SK-N-SH (cell line): Measurements from ENCODE around the gene TDRD12. TPM values are rescaled to one million over a fixed set of nuclear protein-coding genes. Genes with fewer than 3 reads are reported as not detected.

ENCODE experiments used
- CTCF ChIA-PET: fragments of 300-600, 350-600 bp; formaldehyde crosslinking; extraction: SDS; loops from one replicate; lab custom pipeline; 2021; lab: Yijun Ruan, JAX
- POLR2A ChIA-PET: fragments of 350-600 bp; sonication (Branson Sonifier 250); formaldehyde crosslinking; extraction: SDS; loops from one replicate; lab custom pipeline; 2020; ENCODE audit warnings: antibody characterized with exemption, inconsistent platforms; lab: Yijun Ruan, JAX
- DNase-seq: peaks from one replicate; pipeline ENCODE4 v3.0.0; 2012
- H2AFZ ChIP-seq: fragments of 200-600 bp; sonication (generic); 2 replicates; pipeline ENCODE4 v1.8.1; 2016; ENCODE audit warnings: antibody characterized with exemption, mild to moderate bottlenecking, low read depth
- H3F3A ChIP-seq: fragments of 200-600 bp; sonication (generic); replicated peaks from 2 replicates; pipeline ENCODE3; 2016; ENCODE audit warnings: antibody characterized with exemption, mild to moderate bottlenecking; ENCODE audit not compliant: insufficient read depth
- H3K27ac ChIP-seq, 2 experiments: fragments of 200-500 bp in 1 of 2; fragments of 200-600 bp in 1 of 2; sonication (Bioruptor generic) in 1 of 2; sonication (generic), shearing (Covaris generic) in 1 of 2; 2 replicates each; pipeline versions ENCODE4 v1.5.1 to v1.6.1; 2014 to 2016; ENCODE audit warnings: low read depth in 2 of 2, inconsistent platforms in 1 of 2, low read length in 1 of 2, mild to moderate bottlenecking in 1 of 2, mixed read lengths in 1 of 2
- H3K27me3 ChIP-seq: fragments of 200-600 bp; sonication (generic), shearing (Covaris generic); 2 replicates; pipeline ENCODE4 v1.6.1; 2016; ENCODE audit warnings: mixed run types; ENCODE audit not compliant: insufficient read depth
- H3K36me3 ChIP-seq, 2 experiments: fragments of 200-500 bp in 1 of 2; fragments of 200-600 bp in 1 of 2; sonication (Bioruptor generic) in 1 of 2; sonication (generic) in 1 of 2; replicated peaks in 1 of 2; 2 replicates each; pipeline versions ENCODE3 to v1.5.1; 2014 to 2016; ENCODE audit warnings: low read length in 1 of 2, mild to moderate bottlenecking in 1 of 2; ENCODE audit not compliant: insufficient read depth in 2 of 2, control insufficient read depth in 1 of 2
- H3K4me1 ChIP-seq, 2 experiments: fragments of 200-500 bp in 1 of 2; fragments of 200-600 bp in 1 of 2; sonication (Bioruptor generic) in 1 of 2; sonication (generic), shearing (Covaris generic) in 1 of 2; 2 replicates each; pipeline versions ENCODE4 v1.5.1 to v1.6.1; 2014 to 2016; ENCODE audit warnings: low read depth in 1 of 2, low read length in 1 of 2, mixed run types in 1 of 2; ENCODE audit not compliant: insufficient read depth in 2 of 2, control insufficient read depth in 1 of 2
- H3K4me2 ChIP-seq: fragments of 200-600 bp; sonication (generic), shearing (Covaris generic); 2 replicates; pipeline ENCODE4 v1.6.1; 2017; ENCODE audit warnings: mixed run types
- H3K4me3 ChIP-seq, 2 experiments: fragments of 200-500 bp in 1 of 2; fragments of 200-600 bp in 1 of 2; sonication (Bioruptor generic) in 1 of 2; sonication (generic), shearing (Covaris generic) in 1 of 2; 2 replicates each; pipeline versions ENCODE4 v1.5.1 to v1.8.1; 2014 to 2016; ENCODE audit warnings: low read depth in 2 of 2, inconsistent platforms in 1 of 2, low read length in 1 of 2, mild to moderate bottlenecking in 1 of 2, mixed read lengths in 1 of 2, moderate library complexity in 1 of 2
- H3K79me2 ChIP-seq: fragments of 200-600 bp; sonication (generic); 2 replicates; pipeline ENCODE4 v1.8.1; 2017; ENCODE audit warnings: mild to moderate bottlenecking; ENCODE audit not compliant: insufficient read depth
- H3K9ac ChIP-seq: fragments of 200-600 bp; sonication (generic); 2 replicates; pipeline ENCODE4 v1.6.1; 2017; ENCODE audit warnings: mixed run types
- H3K9me2 ChIP-seq: fragments of 200-600 bp; sonication (generic); 2 replicates; pipeline ENCODE4 v1.6.1; 2017; ENCODE audit warnings: mixed run types
- H3K9me3 ChIP-seq: fragments of 200-600 bp; sonication (generic); 2 replicates; pipeline ENCODE4 v1.6.1; 2017; ENCODE audit warnings: mixed run types, mild to moderate bottlenecking, moderate library complexity
- H4K20me1 ChIP-seq: fragments of 200-600 bp; sonication (generic); 2 replicates; pipeline ENCODE4 v1.6.1; 2017; ENCODE audit warnings: mild to moderate bottlenecking, mixed run types; ENCODE audit not compliant: insufficient read depth
- CHD2 ChIP-seq: fragments of 150-350 bp; IDR thresholded peaks from 2 replicates; pipeline ENCODE4 v1.6.1; 2018; ENCODE audit warnings: low read length; ENCODE audit not compliant: partially characterized antibody
- ELF1 ChIP-seq: IDR thresholded peaks from 2 replicates; pipeline ENCODE4 v1.4.0; 2012
- EZH2phosphoT487 ChIP-seq: fragments of 200-600 bp; sonication (generic); IDR thresholded peaks from 2 replicates; pipeline ENCODE4 v1.6.1; 2017; ENCODE audit warnings: low read depth, mixed run types, mild to moderate bottlenecking, antibody characterized with exemption, moderate library complexity, borderline replicate concordance
- FOSL2 ChIP-seq: IDR thresholded peaks from 2 replicates; pipeline ENCODE4 v1.4.0; 2012; ENCODE audit warnings: low read depth, mild to moderate bottlenecking, moderate library complexity, borderline replicate concordance
- FOXJ3 ChIP-seq: sonication (generic); formaldehyde crosslinking; IDR thresholded peaks from 2 replicates; pipeline ENCODE4 v1.5.1; 2020; ENCODE audit warnings: mild to moderate bottlenecking, missing genetic modification reagents
- GABPA ChIP-seq: IDR thresholded peaks from 2 replicates; pipeline ENCODE4 v1.4.0; 2012; ENCODE audit warnings: low read depth, mild to moderate bottlenecking
- GATA2 ChIP-seq: sonication (generic); formaldehyde crosslinking; IDR thresholded peaks from 2 replicates; pipeline ENCODE4 v1.5.0; 2020; ENCODE audit warnings: mild to moderate bottlenecking, missing genetic modification reagents
- JUND ChIP-seq: IDR thresholded peaks from 2 replicates; pipeline ENCODE4 v1.4.0; 2012
- MEF2A ChIP-seq: IDR thresholded peaks from 2 replicates; pipeline ENCODE4 v1.4.0; 2012; ENCODE audit warnings: low read depth, borderline replicate concordance
- MXI1 ChIP-seq: IDR thresholded peaks from 2 replicates; pipeline ENCODE4 v1.6.1; 2012; ENCODE audit warnings: mild to moderate bottlenecking, low read depth, low read length, improper control_type of control experiment
- RAD21 ChIP-seq: IDR thresholded peaks from 2 replicates; pipeline ENCODE4 v1.6.1; 2012; ENCODE audit warnings: mild to moderate bottlenecking, low read length
- RFX5 ChIP-seq: IDR thresholded peaks from 2 replicates; pipeline ENCODE4 v1.6.1; 2012; ENCODE audit warnings: mild to moderate bottlenecking, improper control_type of control experiment, low read length
- SMC3 ChIP-seq: IDR thresholded peaks from 2 replicates; pipeline ENCODE4 v1.6.1; 2012; ENCODE audit warnings: low read depth, low read length, improper control_type of control experiment
- TAF1 ChIP-seq: IDR thresholded peaks from 2 replicates; pipeline ENCODE4 v1.6.1; 2012; ENCODE audit warnings: low read depth, mild to moderate bottlenecking, low read length, moderate library complexity, borderline replicate concordance
- YY1 ChIP-seq: IDR thresholded peaks from 2 replicates; pipeline ENCODE4 v1.4.0; 2012; ENCODE audit warnings: low read depth, mild to moderate bottlenecking
- WGBS: methylation state at CpG from one replicate; pipeline ENCODE4 v1.1.6; 2017; ENCODE audit warnings: low lambda C conversion rate; 5-methylcytosine and 5-hydroxymethylcytosine counted together
- polyA plus RNA-seq, 3 experiments: library from polyadenylated mRNA; depleted of rRNA; stranded (reverse); fragments of >200 nt; gene quantifications; 2 replicates each; pipeline ENCODE4 v1.2.3, GENCODE V29; 2012
- TF ChIP-seq, protein P1 (sequence below): IDR thresholded peaks from 2 replicates; pipeline ENCODE4 v1.4.0; 2012; ENCODE audit warnings: low read depth, borderline replicate concordance
- TF ChIP-seq, protein P2 (sequence below): IDR thresholded peaks from 2 replicates; pipeline ENCODE4 v1.4.0; 2012; ENCODE audit warnings: low read depth
- TF ChIP-seq, protein P3 (sequence below): IDR thresholded peaks from 2 replicates; pipeline ENCODE4 v1.6.1; 2012; ENCODE audit warnings: mild to moderate bottlenecking, low read depth, low read length, moderate library complexity
- TF ChIP-seq, protein P4 (sequence below): IDR thresholded peaks from 2 replicates; pipeline ENCODE4; 2012

The TDRD12 gene
- polyA plus RNA-seq, 1 of the 3 experiments (the other 2 are of a cell fraction): 0.05 TPM

DNA sequence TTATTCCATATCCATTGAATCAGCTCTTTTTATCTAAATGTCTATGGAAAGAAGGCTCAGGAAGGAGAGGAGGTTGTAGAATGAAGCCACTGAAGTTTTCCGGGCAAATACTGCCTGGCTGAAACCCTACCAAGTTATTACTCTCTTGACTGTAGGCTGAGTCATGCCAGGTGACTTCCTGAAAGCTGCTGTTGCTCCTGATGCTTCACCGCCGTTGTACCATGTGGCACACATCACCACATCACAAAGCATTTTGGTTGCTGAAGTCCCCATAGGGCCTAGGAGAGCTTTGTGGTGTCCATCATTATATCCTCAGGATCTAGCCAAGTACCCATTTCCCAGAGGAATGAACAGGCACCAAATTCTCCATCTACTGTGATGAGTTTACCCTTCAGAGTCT lies 11.1 kb upstream of the TDRD12 start:
- DNase-seq: no peak
- H3F3A ChIP-seq: peaks cover 2% of the 10 kb centered on the region
- H2AFZ ChIP-seq: no peak overlapping the region
- no peaks in the 10 kb centered on the region for H3K4me1 ChIP-seq
- H3K79me2 ChIP-seq: peaks cover 64% of the 10 kb centered on the region
- no peak overlapping the region for H3K4me2 ChIP-seq
- TF ChIP-seq, protein P1, sequence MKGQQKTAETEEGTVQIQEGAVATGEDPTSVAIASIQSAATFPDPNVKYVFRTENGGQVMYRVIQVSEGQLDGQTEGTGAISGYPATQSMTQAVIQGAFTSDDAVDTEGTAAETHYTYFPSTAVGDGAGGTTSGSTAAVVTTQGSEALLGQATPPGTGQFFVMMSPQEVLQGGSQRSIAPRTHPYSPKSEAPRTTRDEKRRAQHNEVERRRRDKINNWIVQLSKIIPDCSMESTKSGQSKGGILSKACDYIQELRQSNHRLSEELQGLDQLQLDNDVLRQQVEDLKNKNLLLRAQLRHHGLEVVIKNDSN: no peak
- TF ChIP-seq FOXJ3 (CRISPR knock-in tag): no peak
- no peak for TF ChIP-seq YY1
- no peak for TF ChIP-seq FOSL2
- TF ChIP-seq, protein P2, sequence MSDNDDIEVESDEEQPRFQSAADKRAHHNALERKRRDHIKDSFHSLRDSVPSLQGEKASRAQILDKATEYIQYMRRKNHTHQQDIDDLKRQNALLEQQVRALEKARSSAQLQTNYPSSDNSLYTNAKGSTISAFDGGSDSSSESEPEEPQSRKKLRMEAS: no peak
- TF ChIP-seq GATA2 (CRISPR knock-in tag): no peak
- no peak for TF ChIP-seq RAD21
- no peak for TF ChIP-seq ELF1
- TF ChIP-seq JUND: no peak
- no peak for TF ChIP-seq TAF1
- no peak for TF ChIP-seq MXI1
- TF ChIP-seq, protein P3, sequence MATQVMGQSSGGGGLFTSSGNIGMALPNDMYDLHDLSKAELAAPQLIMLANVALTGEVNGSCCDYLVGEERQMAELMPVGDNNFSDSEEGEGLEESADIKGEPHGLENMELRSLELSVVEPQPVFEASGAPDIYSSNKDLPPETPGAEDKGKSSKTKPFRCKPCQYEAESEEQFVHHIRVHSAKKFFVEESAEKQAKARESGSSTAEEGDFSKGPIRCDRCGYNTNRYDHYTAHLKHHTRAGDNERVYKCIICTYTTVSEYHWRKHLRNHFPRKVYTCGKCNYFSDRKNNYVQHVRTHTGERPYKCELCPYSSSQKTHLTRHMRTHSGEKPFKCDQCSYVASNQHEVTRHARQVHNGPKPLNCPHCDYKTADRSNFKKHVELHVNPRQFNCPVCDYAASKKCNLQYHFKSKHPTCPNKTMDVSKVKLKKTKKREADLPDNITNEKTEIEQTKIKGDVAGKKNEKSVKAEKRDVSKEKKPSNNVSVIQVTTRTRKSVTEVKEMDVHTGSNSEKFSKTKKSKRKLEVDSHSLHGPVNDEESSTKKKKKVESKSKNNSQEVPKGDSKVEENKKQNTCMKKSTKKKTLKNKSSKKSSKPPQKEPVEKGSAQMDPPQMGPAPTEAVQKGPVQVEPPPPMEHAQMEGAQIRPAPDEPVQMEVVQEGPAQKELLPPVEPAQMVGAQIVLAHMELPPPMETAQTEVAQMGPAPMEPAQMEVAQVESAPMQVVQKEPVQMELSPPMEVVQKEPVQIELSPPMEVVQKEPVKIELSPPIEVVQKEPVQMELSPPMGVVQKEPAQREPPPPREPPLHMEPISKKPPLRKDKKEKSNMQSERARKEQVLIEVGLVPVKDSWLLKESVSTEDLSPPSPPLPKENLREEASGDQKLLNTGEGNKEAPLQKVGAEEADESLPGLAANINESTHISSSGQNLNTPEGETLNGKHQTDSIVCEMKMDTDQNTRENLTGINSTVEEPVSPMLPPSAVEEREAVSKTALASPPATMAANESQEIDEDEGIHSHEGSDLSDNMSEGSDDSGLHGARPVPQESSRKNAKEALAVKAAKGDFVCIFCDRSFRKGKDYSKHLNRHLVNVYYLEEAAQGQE: no peak
- TF ChIP-seq CHD2: no peak
- TF ChIP-seq EZH2phosphoT487: no peak
- no peak for TF ChIP-seq SMC3
- no peak for TF ChIP-seq RFX5
- no peak for TF ChIP-seq MEF2A
- TF ChIP-seq, protein P4, sequence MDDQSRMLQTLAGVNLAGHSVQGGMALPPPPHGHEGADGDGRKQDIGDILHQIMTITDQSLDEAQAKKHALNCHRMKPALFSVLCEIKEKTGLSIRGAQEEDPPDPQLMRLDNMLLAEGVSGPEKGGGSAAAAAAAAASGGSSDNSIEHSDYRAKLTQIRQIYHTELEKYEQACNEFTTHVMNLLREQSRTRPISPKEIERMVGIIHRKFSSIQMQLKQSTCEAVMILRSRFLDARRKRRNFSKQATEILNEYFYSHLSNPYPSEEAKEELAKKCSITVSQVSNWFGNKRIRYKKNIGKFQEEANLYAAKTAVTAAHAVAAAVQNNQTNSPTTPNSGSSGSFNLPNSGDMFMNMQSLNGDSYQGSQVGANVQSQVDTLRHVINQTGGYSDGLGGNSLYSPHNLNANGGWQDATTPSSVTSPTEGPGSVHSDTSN: no peak
- no peak for TF ChIP-seq GABPA
- 100% methylated on average over 3 of the region's 3 CpGs for WGBS
- H3K9me3 ChIP-seq: peaks cover 9% of the 10 kb centered on the region; the same call in 1 of the 2 replicates
- ChIA-PET POLR2A (interaction anchor here (1.1 kb wide), 1 partner anchor 11 kb away, joined by 3 read pairs; no protein-coding TSS in a partner anchor), CTCF (no interaction called here)
- no peak overlapping the region for H3K27ac ChIP-seq
- H3K36me3 ChIP-seq: peaks cover 8 to 32% of the 10 kb centered on the region in 2 experiments
- H4K20me1 ChIP-seq: no peaks in the 10 kb centered on the region
- no peak overlapping the region for H3K9ac ChIP-seq
- H3K4me3 ChIP-seq: no peak overlapping the region
- H3K27me3 ChIP-seq: no peaks in the 10 kb centered on the region
- no peaks in the 10 kb centered on the region for H3K9me2 ChIP-seq
